ENCODE measurements around the gene BPIFB3.

Gene BPIFB3

DNA sequence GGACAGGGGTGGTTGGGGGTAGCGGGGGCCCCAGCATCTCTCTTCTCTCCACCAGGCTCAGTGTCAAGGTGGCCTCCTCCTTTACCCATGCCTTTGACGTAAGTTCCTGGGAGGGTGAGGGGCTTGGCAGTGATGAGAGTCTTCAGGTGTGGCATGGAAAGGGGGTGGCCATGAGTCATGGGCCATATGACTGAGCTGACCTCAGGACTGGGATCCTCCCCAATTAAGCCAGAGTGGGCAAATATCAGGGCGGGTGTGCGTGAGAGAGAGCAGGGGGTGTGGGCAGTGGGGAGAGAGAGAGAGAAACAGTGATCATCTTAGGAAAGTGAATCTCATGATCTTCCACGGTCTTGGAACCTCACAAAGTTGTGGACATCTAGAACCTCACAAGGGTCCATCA is 17.5 kb downstream of the BPIFB3 start:
- no peak overlapping the region for H3K4me3 ChIP-seq (replicated peaks in 1 of 2; ENCODE audit: low read depth in 2 of 2, low read length in 2 of 2)

GRCh38 chr20:33072362-33072761 is 18.7 kb downstream of the BPIFB3 start:
- TF ChIP-seq, protein P1, sequence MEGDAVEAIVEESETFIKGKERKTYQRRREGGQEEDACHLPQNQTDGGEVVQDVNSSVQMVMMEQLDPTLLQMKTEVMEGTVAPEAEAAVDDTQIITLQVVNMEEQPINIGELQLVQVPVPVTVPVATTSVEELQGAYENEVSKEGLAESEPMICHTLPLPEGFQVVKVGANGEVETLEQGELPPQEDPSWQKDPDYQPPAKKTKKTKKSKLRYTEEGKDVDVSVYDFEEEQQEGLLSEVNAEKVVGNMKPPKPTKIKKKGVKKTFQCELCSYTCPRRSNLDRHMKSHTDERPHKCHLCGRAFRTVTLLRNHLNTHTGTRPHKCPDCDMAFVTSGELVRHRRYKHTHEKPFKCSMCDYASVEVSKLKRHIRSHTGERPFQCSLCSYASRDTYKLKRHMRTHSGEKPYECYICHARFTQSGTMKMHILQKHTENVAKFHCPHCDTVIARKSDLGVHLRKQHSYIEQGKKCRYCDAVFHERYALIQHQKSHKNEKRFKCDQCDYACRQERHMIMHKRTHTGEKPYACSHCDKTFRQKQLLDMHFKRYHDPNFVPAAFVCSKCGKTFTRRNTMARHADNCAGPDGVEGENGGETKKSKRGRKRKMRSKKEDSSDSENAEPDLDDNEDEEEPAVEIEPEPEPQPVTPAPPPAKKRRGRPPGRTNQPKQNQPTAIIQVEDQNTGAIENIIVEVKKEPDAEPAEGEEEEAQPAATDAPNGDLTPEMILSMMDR (IDR thresholded peaks at IDR 0.05; ENCODE audit: low read depth, low read length), result no peak
- H3K4me3 ChIP-seq (replicated peaks in 1 of 2; ENCODE audit: low read depth in 2 of 2, low read length in 2 of 2), result no peak overlapping the region
- no peak for DNase-seq (ENCODE audit: low read depth in 2 of 2)

More for the DNA sequence above, 17.5 kb downstream of the BPIFB3 start:
- no peak for DNase-seq (ENCODE audit: low read depth in 2 of 2)
- TF ChIP-seq, protein P1 (IDR thresholded peaks at IDR 0.05; ENCODE audit: low read depth, low read length), result no peak

GRCh38 chr20:33072813-33073212 is 19.1 kb downstream of the BPIFB3 start:
- no peak overlapping the region for H3K4me3 ChIP-seq (replicated peaks in 1 of 2; ENCODE audit: low read depth in 2 of 2, low read length in 2 of 2)
- TF ChIP-seq, protein P1 (IDR thresholded peaks at IDR 0.05; ENCODE audit: low read depth, low read length), result no peak

GRCh38 chr20:33074675-33075074 is 21.0 kb downstream of the BPIFB3 start:
- DNase-seq (ENCODE audit: low read depth in 2 of 2), result no peak
- TF ChIP-seq, protein P1 (IDR thresholded peaks at IDR 0.05; ENCODE audit: low read depth, low read length), result no peak
- no peak overlapping the region for H3K4me3 ChIP-seq (replicated peaks in 1 of 2; ENCODE audit: low read depth in 2 of 2, low read length in 2 of 2)

More at GRCh38 chr20:33072813-33073212, 19.1 kb downstream of the BPIFB3 start:
- no peak for DNase-seq (ENCODE audit: low read depth in 2 of 2)

- TF ChIP-seq, protein P1 (IDR thresholded peaks at IDR 0.05; ENCODE audit: low read depth, low read length), result no peak
- no peak for DNase-seq (ENCODE audit: low read depth in 2 of 2)
- no peak overlapping the region for H3K4me3 ChIP-seq (replicated peaks in 1 of 2; ENCODE audit: low read depth in 2 of 2, low read length in 2 of 2)
Measured at GRCh38 chr20:33075281-33075680, 21.6 kb downstream of the BPIFB3 start.

GRCh38 chr20:33076662-33077372 is 23.1 kb downstream of the BPIFB3 start:
- DNase-seq (ENCODE audit: low read depth in 2 of 2), result peak in 1 of 2 donors; percentile 5
- H3K4me3 ChIP-seq (replicated peaks in 1 of 2; ENCODE audit: low read depth in 2 of 2, low read length in 2 of 2), result no peak overlapping the region
- TF ChIP-seq, protein P1 (IDR thresholded peaks at IDR 0.05; ENCODE audit: low read depth, low read length), result no peak

All from cardiac fibroblast (primary cell).